ENCODE results near the gene NCOA3. TPM values are rescaled to one million over a fixed set of nuclear protein-coding genes. Genes with fewer than 3 reads are reported as not detected.

Gene NCOA3
- total RNA-seq, 1 donor from 2014 or later, result 25.5 TPM

- Histone ChIP-seq H3K4me3 (ENCODE audit: low read depth, low read length) (no peak overlapping the region), H3K27me3 (ENCODE audit: control insufficient read depth, insufficient read depth, low read length) (no peaks in the 10 kb centered on the region), H3K36me3 (ENCODE audit: control insufficient read depth, insufficient read depth, low read length) (peaks cover 8% of the 10 kb centered on the region)
- DNase-seq (ENCODE audit: low read depth) (no peak), FAIRE-seq (no peak)
- TF ChIP-seq CTCF (IDR thresholded peaks at IDR 0.05; ENCODE audit: insufficient read depth, low read length, severe bottlenecking), result no peak
Measured at GRCh38 chr20:47669152-47669425, 167.4 kb downstream of the NCOA3 start.

- TF ChIP-seq CTCF (IDR thresholded peaks at IDR 0.05; ENCODE audit: insufficient read depth, low read length, severe bottlenecking), result no peak
- Histone ChIP-seq H3K36me3 (ENCODE audit: control insufficient read depth, insufficient read depth, low read length) (peaks cover 9% of the 10 kb centered on the region), H3K27me3 (ENCODE audit: control insufficient read depth, insufficient read depth, low read length) (no peaks in the 10 kb centered on the region), H3K4me3 (ENCODE audit: low read depth, low read length) (no peak overlapping the region)
- DNase-seq (ENCODE audit: low read depth) (no peak), FAIRE-seq (no peak)
Measured at GRCh38 chr20:47669489-47669888, 167.8 kb downstream of the NCOA3 start.

- no peak for DNase-seq (ENCODE audit: low read depth)
- Histone ChIP-seq H3K27me3 (ENCODE audit: control insufficient read depth, insufficient read depth, low read length) (no peaks in the 10 kb centered on the region), H3K36me3 (ENCODE audit: control insufficient read depth, insufficient read depth, low read length) (peaks cover 11% of the 10 kb centered on the region), H3K4me3 (ENCODE audit: low read depth, low read length) (no peak overlapping the region)
- no peak for FAIRE-seq
- no peak for TF ChIP-seq CTCF (IDR thresholded peaks at IDR 0.05; ENCODE audit: insufficient read depth, low read length, severe bottlenecking)
Measured at GRCh38 chr20:47669927-47670890, 168.5 kb downstream of the NCOA3 start.

GRCh38 chr20:47670913-47671312, 169.2 kb downstream of the NCOA3 start:
- FAIRE-seq (no peak), DNase-seq (ENCODE audit: low read depth) (no peak)
- Histone ChIP-seq H3K36me3 (ENCODE audit: control insufficient read depth, insufficient read depth, low read length) (peaks cover 11% of the 10 kb centered on the region), H3K4me3 (ENCODE audit: low read depth, low read length) (no peak overlapping the region), H3K27me3 (ENCODE audit: control insufficient read depth, insufficient read depth, low read length) (no peaks in the 10 kb centered on the region)
- TF ChIP-seq CTCF (IDR thresholded peaks at IDR 0.05; ENCODE audit: insufficient read depth, low read length, severe bottlenecking), result no peak

GRCh38 chr20:47672166-47672565, 170.5 kb downstream of the NCOA3 start:
- no peak for TF ChIP-seq CTCF (IDR thresholded peaks at IDR 0.05; ENCODE audit: insufficient read depth, low read length, severe bottlenecking)
- no peak overlapping the region for H3K4me3 ChIP-seq (ENCODE audit: low read depth, low read length)
- no peak for FAIRE-seq
- peaks cover 15% of the 10 kb centered on the region for H3K36me3 ChIP-seq (ENCODE audit: control insufficient read depth, insufficient read depth, low read length)
- no peak for DNase-seq (ENCODE audit: low read depth)
- no peaks in the 10 kb centered on the region for H3K27me3 ChIP-seq (ENCODE audit: control insufficient read depth, insufficient read depth, low read length)

Data from bronchial epithelial cell (primary cell).